HG02623 (cell line): Measurements from ENCODE around the gene PWP2.
A peak's percentile ranks its signal among the peaks of the same experiment; 100 is the strongest.

ENCODE experiments used
- ATAC-seq: cut with Tn5 transposase; IDR thresholded peaks from one replicate; pipeline ENCODE4 v1.9.1; 2021; ENCODE audit warnings: moderate library complexity; ENCODE audit not compliant: unreplicated experiment

Gene PWP2

DNA sequence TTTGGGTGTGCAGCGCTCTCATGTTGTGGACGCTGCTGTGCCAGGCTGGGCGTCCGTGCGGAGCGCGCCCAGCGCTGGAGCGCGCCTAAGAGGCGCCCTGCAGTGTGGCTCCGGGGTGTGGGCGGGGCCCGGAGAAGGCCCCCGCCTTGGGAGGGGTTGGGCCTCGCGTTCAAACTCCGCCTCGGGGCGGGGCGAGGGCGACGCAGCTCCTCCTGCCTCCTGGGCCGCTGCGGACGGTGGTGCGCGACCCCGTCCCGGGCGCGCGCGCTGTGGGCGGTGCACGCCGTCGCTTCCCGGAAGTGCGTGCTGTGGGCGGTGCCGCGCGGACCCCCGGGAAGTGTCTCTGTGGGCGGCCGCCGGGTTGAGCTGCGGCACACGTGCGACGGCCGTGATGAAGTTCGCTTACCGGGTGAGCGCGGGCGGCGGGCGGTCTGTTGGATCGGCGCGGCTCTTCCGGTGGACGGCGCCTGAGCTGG lies at the start of gene PWP2:
PWP2 (plus strand) TSS at position 374 of the 476 bp plus-strand sequence; CDS start at position 392, 18 bp downstream.
- ATAC-seq, result peak; percentile 94

DNA sequence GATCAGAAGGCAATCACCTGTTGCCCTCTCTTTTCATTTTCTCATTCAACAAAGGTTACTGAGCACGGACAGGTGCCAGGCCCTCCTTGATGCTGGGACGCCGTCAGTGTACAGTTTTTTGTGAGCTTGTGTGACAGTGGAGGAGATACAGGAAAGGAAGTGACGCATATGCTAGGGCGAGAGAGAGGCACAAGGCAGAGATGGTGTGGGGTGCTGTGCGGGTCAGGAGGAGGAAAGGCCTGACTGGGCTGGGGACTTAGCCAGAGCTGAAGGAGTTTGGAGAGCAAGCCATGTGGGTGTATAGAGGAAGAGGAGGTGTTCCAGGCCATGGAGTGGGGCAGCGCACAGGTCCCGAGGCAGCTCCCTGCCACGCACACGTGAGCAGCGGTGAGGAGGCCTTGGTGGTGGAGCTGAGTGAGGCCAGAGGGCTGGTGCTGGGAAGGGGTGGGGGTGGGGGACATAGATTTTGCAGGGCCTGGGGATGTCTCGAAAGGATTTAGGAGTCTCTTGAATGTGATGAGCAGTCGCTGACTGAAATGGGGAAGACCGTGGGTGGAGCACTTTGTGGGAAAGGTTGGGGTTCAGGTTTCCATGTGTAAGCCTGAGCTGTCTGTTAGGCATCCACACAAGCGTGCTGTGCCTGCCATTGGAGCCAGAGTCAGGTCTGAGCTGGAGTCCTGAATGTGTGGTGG lies 49.1 kb upstream of the PWP2 start:
- ATAC-seq, result no peak

DNA sequence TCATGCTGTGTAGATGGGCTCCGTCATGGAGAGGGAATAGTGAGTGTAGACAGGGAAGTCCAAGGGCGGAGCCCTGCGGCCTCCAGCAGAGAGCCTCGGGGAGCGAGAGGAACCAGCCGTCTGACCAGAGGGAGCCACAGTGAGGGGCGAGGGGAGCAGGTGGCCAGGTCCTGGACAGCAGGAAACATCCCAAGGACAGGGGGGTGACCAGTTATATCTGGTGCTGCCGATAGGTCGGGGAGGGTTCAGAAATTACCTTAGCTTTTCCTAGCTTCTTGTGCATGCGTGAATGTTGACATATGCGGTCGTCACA lies 48.6 kb upstream of the PWP2 start:
- ATAC-seq, result no peak

DNA sequence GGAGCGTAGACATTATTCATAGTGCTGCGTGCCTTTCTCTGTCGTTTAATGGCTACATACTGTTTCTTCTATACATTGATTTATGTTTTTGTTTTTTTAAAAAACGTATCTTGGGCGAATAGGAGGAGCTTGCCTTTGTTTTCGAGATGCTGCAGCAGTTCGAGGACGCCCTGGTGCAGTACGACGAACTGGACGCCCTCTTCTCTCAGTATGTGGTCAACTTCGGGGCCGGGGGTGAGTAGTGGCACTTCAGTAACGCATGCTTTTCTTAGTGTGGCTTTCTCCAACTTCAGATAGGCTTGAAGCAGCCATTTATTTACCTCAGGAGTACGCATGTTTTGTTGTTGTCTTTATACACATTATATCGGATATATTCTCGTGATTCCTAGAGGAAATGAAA lies 48.2 kb upstream of the PWP2 start:
- no peak for ATAC-seq

DNA sequence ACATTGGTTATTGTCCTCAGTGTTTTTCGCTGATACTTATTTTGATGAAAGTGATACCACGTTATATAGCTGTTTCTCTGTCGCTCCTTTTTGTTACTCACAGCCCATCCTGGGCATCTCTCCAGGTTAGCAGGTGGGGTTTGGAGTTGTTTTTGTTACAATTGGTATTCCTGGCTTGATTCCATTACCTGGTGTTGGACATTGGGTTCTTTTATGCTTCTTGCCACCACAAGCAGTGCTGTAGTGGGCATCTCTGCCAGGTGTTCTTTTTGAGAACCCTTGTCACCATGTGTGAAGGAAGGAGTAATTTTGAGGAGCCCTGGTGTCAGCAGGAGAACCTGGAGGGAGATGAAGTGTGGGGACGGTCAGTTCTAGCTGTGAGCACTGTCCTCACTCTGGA lies 47.5 kb upstream of the PWP2 start:
- no peak for ATAC-seq

DNA sequence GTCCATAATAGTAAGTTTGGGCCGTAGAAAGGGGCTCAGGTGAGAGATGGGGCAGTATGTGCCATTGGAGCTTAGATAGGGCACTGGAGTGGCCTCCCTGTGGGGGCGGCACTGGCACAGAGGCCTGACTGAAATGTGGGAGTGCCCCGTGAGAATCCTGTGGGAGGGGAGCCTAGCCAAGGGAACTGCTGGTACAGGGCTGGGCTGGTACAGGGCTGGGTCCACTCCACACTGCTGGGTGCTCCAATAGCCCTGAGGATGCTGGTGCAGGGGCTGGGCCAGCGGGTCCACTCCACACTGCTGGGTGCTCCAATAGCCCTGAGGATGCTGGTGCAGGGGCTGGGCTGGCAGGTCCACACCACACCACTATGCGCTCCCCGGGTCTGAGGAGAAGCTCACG lies 44.8 kb upstream of the PWP2 start:
- ATAC-seq, result no peak

DNA sequence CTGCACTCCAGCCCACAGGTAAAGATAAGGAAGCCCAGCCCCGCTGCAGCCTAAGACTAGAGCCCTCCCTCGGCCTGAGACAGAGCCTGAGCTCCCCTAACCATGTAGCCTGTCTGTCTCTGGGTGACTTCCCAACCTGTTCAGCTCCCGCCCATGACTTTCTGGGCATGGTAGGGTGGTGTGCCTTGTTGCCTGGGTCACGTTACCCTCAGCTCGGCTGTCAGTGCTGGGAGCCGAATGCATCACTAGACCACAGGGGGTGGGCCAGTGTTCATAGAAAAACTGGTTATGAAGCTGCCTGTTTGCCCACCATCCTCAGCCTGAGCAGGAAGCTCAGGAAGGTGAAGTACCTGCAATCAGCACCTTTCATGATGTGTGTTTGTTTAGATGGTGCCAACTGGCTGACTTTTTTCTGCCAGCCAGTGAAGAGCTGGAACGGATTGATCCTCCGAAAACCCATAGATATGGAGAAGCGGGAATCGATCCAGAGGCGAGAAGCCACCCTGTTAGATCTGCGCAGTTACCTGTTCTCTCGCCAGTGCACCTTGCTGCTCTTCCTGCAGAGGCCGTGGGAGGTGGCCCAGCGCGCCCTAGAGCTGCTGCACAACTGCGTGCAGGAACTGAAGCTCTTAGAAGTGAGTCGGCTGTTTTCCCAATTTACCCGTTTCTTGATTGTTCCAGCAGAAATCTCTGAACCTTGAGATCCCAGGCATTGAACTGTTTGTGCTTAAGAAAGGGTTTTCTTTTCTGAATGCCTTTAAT lies 43.9 kb upstream of the PWP2 start:
- ATAC-seq, result no peak

DNA sequence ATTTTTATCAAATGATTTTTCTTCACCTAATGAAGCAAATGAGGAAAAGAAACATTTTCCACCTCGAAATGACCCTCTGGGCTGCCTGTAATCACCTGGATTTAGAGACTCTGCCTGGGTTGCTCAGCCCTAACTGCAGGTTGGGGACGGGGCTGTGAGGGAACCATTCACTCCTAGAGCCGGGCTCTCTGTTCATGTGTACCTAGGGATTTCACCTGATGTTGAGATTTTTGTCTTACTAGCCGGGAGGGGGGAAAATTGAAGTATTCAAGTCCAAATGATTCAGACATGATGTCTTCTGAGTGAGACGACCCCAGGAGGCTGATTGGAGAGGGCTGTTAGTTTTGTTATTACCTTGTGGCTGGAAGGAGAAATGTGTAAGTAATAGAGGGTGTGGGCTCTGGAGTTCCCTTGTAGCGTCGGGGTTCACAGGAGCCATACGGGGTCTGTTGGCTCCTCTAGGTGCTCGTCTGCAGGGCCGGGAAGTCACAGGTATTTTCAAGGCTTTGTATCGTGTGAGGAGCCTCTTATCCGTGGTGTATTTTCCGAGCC lies 42.3 kb upstream of the PWP2 start:
- no peak for ATAC-seq

DNA sequence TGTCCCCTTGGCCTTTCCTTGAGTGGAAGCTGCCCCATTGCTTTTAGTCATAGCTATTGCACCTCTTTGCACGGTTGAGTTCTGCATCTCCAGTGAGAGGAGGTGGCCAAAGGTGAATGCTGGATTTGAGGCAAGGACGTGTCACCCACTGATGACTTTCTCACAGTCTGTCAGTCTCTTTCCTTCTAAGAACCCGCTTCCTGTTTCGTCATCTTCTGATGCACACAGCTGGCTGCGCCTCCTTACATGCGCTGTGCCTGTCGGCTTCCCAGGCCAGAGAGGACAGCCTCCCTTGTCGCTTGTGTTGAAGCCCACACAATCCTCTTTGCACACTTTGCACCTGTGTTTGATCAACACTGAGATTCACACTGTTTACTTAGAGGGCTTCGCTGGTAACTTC lies 41.8 kb upstream of the PWP2 start:
- ATAC-seq, result no peak

DNA sequence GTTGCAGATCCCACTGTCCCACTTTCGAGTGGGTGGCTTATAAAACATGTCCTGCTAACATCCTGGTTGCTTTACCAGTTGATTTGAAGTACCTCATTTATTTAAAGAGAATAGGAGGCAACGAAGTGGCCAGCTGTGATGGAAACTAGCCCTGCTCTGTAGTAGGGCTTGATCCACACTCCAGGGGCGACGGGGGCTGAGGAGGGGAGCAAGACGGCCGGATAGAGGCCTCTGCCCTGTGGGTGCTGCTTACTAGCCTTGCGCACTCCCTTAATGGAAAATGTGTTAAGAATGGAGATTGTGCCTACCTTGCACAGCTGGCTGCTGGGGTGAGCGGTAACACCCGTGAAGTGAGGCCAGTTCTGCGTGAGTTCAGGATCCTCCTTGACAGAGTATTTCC lies 41.1 kb upstream of the PWP2 start:
- ATAC-seq, result no peak

DNA sequence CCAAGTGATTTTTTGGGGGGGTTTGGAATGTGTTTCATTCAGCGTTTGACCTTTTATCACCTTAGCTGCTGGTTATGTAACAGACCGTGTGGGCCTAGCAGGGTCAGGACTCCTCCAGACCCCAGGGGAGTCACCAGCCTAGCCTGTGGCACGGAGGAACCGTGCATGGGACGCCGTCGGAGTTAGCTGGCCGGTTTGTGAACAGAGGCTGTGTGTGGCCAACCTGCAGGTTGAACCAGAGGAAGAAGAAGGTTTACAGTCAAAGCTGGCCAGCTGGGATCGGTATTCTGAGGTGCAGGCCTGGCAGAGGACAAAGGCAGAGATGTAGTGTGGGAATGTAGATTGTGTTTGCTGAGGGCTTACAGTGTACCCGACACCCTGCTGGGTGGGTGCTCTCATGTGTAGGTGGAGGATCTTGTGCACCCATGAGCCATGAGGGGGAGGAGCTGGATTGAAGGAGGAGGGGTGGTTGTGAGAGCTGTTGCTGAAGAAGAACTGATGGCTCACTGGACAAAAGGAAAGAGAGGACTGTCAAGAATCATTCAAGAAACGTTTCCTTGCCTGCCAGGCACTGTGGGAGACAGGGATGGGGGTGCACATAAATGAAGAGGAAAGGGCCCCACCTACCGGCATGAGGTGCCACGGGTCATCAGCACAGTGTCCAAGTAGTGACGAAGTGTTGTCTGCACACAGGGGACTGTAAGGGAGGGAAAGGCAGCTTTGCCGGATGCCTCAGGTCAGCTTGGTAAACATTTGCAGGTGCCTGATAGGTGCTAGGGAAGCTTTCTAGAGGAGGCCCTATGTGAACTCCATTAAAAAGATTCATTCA lies 40.0 kb upstream of the PWP2 start:
- no peak for ATAC-seq

DNA sequence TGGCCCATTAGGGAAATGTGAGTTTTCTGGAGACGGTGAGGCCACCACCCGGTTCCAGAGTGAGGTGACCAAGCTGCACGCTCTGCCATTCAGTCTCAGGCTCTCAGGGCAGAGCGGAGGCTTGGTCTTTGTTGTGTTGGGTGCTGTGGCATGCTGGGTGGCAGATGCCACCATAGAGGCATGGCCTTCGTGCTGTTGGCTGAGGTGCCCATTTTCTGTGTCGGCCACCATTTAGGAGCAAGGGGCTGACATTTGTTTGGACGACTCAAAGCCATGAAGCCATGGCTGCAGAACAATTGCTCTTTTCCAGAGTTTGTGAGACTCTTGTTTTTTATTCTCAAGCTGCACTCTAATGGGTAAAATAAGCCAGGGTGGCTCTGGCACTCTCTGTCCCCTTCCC lies 36.8 kb upstream of the PWP2 start:
- no peak for ATAC-seq

DNA sequence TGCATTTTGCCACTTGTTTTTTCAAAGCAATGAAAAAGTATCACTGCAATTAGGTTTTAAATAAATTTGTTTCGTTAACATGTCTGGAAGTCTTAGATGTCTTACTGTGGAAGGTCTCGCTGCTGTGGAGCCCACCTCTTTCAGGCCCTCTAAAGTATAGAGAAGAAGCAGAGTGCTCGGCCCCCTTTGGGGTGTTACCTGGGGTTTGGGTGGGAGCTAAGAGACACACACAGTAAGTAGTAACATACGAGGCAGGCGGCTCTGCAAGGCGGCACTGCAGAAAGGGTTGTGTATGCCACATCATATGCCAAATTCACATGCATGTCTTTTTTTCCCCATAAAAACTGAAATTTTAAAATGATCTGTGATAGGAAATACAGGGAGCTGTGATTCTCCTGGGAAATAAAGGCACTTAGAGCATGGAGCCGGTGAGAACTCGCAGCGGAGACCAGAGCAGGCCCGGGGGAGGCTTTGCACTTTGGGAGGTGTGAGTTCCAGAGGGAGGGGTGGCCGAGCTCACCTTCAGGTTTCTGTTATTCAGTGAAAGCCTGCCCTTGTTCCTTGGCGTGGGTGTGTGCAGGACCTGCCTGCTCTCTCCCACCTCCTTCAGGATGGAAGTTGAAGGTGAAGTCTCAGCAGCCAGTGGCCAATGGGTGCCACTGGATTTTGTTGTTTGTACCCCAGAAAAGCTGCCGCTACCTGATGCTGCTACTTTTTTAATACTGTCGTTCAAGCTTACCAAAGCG lies 35.7 kb upstream of the PWP2 start:
- ATAC-seq, result no peak

DNA sequence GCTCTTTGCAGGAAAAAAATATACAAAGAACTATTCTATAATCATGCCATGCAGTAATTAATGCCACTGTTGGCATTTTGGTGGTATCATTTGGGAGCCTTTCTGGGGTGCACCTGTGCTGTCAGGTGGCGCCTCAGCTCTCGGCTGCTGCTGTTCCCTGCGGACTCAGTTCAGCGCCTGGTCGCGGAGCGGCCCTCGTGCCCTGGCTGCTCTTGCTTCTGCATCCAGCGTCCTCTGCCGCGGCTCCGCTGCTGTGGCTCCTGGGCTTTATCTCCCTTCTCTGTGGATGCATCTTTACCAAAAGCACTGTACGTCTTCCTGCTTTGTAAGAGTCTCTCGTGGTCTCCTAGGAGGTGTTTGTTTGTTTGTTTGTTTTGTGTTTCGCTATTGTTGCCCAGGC lies 35.1 kb upstream of the PWP2 start:
- no peak for ATAC-seq

DNA sequence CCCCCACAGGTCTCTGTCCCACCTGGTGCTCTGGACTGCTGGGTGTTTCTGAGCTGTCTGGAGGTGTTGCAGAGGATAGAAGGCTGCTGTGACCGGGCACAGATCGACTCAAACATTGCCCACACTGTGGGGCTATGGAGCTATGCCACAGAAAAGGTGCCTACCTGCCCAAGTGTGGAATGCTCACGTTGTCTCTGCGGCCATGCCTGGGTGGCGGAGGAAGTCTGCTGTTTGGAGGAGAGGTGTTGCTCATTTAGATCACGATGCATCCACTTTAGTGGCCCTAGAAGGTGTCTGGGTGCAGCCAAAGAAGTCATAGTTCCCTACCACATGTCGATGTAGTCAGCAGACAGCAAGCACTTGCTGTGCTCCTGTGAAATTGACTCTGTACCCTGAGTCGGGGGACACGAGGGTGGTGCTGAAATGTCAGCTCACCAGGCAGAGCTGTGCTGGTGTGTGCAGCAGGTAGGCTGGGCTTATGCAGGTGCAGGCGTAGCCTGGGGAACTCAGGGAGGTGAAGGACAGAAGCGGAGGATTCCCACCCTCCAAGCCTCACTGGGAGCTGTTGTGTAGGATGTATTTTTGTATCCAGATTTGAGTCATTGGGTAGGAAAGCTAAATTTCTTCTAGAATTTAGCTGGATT lies 32.8 kb upstream of the PWP2 start:
- no peak for ATAC-seq

DNA sequence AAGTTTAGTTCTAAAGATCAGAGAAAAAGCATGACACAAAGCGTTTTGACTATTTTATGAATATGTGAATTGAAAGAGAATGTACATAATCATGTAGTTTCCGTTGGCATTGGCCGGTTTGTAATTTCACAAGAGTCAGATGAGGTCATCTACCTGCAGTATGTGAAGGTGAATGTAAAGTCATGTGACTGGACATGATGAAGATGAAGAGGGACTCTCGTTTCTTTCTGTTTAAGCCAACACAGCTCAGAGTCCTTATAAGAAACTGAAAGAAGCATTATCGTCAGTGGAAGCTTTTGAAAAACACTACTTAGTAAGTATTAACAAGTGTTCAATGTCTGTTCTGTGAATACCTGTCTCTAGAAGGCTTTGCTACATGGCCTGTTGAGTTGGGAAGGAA lies 30.9 kb upstream of the PWP2 start:
- no peak for ATAC-seq

DNA sequence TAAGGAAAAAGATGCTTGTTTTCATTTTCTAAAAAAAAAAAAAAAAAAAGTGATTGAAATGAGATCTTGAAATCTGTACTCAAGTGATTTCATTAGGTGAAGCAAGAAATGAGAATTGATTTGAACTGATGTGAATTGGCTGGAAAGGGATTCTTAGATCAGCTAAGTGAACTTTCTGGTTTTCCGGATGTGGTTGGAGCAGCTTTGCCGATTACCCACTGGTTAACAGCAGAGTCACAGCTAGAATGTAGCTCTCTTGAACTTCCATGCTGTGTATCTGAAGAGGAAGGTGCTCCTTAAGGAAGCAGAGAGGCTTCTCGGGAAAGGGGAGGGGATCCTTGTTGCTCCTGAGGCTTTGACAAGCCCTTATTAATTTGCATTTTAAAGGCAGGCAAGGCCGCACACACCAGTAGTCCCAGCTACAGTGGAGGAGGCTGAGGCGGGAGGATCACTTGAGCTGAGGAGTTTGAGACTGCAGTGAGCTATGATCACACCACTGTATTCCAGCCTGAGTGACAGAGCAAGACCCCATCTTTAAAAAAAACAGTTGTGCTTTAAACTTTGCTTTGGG lies 28.7 kb upstream of the PWP2 start:
- ATAC-seq, result no peak

DNA sequence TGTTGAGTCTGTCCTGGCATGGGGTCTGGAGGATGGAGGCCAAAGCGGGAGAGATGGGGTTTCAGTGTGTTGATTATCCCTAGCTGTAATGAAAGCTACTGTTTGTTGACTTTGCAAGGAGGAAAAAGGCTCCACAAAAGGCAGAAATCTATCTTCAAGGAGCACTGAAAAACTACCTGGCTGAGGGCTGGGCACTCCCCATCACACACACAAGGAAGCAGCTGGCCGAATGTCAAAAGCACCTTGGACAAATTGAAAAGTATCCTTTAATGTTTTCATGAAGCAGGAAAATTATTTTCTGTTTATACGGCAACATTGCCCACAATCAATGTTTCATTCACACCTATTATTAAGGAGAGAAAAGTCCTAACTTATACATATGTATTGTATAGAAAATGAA lies 27.8 kb upstream of the PWP2 start:
- no peak for ATAC-seq

DNA sequence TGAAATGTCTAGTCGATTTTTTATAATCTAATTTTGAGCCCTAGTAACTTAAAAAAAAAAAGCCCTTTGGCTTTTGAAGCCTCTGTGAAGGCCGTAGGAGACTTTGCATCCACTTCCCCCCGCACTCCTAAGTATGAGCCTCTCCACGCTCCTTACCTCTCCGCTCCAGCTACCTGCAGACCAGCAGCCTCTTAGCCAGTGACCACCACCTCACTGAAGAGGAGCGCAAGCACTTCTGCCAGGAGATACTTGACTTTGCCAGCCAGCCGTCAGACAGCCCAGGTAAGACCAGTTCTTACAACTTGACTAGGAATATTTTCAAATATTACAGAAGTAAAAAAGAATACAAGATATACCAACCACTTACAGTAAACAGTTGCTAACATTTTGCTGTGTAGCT lies 27.4 kb upstream of the PWP2 start:
- no peak for ATAC-seq
